Endothelial cell of umbilical vein (primary cell): Measurements from ENCODE around the gene MT2A. TPM values are rescaled to one million over a fixed set of nuclear protein-coding genes. Genes with fewer than 3 reads are reported as not detected.

Source experiments
- Bru-seq: library from RNA; stranded (reverse); fragments of 400-500 nt; gene quantifications from one replicate; lab custom pipeline; 2021; lab: Mats Ljungman, UMichigan
- BruChase-seq, 2 experiments: library from RNA; stranded (reverse); fragments of 400-500 nt; gene quantifications; one replicate each; lab custom pipeline; 2021; lab: Mats Ljungman, UMichigan
- BruUV-seq: library from RNA; stranded (reverse); fragments of 400-500 nt; replicated peaks from 2 replicates; lab custom pipeline; 2021; lab: Mats Ljungman, UMichigan
- CTCF ChIA-PET: fragments of 300-600, 350-600 bp; sonication (Branson Sonifier 250); formaldehyde crosslinking; loops from one replicate; lab custom pipeline; 2021; ENCODE audit warnings: antibody characterized with exemption, inconsistent platforms; lab: Charles Lee
- POLR2A ChIA-PET: fragments of 300-600, 350-600 bp; sonication (Branson Sonifier 250); formaldehyde crosslinking; loops from one replicate; lab custom pipeline; 2021; ENCODE audit warnings: antibody characterized with exemption, inconsistent platforms; lab: Charles Lee
- DNase-seq: peaks from one replicate; pipeline ENCODE4 v3.0.0-alpha.2; 2011; ENCODE audit warnings: low read depth, low spot score
- FAIRE-seq: peaks from 2 replicates; lab custom pipeline; 2011; peaks lifted over from hg19 to GRCh38; lab: Jason Lieb, UNC
- H2AFZ ChIP-seq: 2 replicates; pipeline ENCODE4 v1.6.0; 2012; ENCODE audit warnings: low read depth, low read length, control low read depth, inconsistent platforms
- H3K27ac ChIP-seq: 2 replicates; pipeline ENCODE4 v1.5.1; 2011; ENCODE audit warnings: low read depth, mild to moderate bottlenecking, control low read depth, low read length, moderate library complexity; ENCODE audit not compliant: insufficient read depth
- H3K27me3 ChIP-seq, 2 experiments: 2 replicates each; pipeline versions ENCODE4 v1.6.0 to v1.6.1; 2011; ENCODE audit warnings: low read length in 2 of 2, mixed read lengths in 1 of 2; ENCODE audit not compliant: control insufficient read depth in 2 of 2, insufficient read depth in 2 of 2
- H3K36me3 ChIP-seq, 2 experiments: 2 replicates in 1 of 2; 3 replicates in 1 of 2; pipeline ENCODE4 v1.5.1; 2011; ENCODE audit warnings: low read length in 2 of 2, mild to moderate bottlenecking in 1 of 2, moderate library complexity in 1 of 2; ENCODE audit not compliant: control insufficient read depth in 2 of 2, insufficient read depth in 2 of 2; ENCODE audit errors: extremely low read depth in 1 of 2
- H3K4me1 ChIP-seq: 3 replicates; pipeline ENCODE4 v1.5.1; 2011; ENCODE audit warnings: mild to moderate bottlenecking, low read length; ENCODE audit not compliant: control insufficient read depth, insufficient read depth; ENCODE audit errors: extremely low read depth
- H3K4me2 ChIP-seq: 2 replicates; pipeline ENCODE4 v1.6.1; 2011; ENCODE audit warnings: low read length, control low read depth, mixed read lengths; ENCODE audit not compliant: insufficient read depth
- H3K4me3 ChIP-seq, 3 experiments: fragments of 200-600 bp in 1 of 3; sonication (generic), shearing (Covaris generic) in 1 of 3; replicated peaks in 1 of 3; 2 replicates each; pipeline ENCODE4 v1.5.1; 2011 to 2016; ENCODE audit warnings: control low read depth in 3 of 3, low read length in 3 of 3, mild to moderate bottlenecking in 2 of 3, inconsistent platforms in 1 of 3, low read depth in 1 of 3, moderate library complexity in 1 of 3; ENCODE audit not compliant: insufficient read depth in 1 of 3
- H3K79me2 ChIP-seq: 2 replicates; pipeline ENCODE4 v1.6.0; 2012; ENCODE audit warnings: low read length, inconsistent platforms; ENCODE audit not compliant: control insufficient read depth, insufficient read depth
- H3K9ac ChIP-seq: replicated peaks from 2 replicates; pipeline ENCODE3; 2011; ENCODE audit warnings: low read length, control low read depth; ENCODE audit not compliant: insufficient read depth; ENCODE audit errors: extremely low read depth
- H3K9me1 ChIP-seq: replicated peaks from 3 replicates; pipeline ENCODE4 v1.6.0; 2011; ENCODE audit warnings: mild to moderate bottlenecking, low read length; ENCODE audit not compliant: control insufficient read depth, insufficient read depth; ENCODE audit errors: extremely low read depth
- H3K9me3 ChIP-seq: replicated peaks from 2 replicates; pipeline ENCODE4 v1.5.1; 2012; ENCODE audit warnings: low read length, inconsistent platforms; ENCODE audit not compliant: control insufficient read depth, insufficient read depth
- H4K20me1 ChIP-seq: replicated peaks from 2 replicates; pipeline ENCODE3; 2011; ENCODE audit warnings: mild to moderate bottlenecking, low read length; ENCODE audit not compliant: control insufficient read depth, insufficient read depth; ENCODE audit errors: extremely low read depth
- CTCF ChIP-seq, 2 donors: IDR thresholded peaks; 1 replicate in 1 of 2; 2 replicates in 1 of 2; pipeline ENCODE4 v1.5.1; 2011; ENCODE audit warnings: low read length in 2 of 2, mild to moderate bottlenecking in 2 of 2, moderate library complexity in 2 of 2, control low read depth in 1 of 2, inconsistent platforms in 1 of 2, low read depth in 1 of 2; ENCODE audit not compliant: insufficient read depth in 1 of 2; ENCODE audit errors: extremely low read depth in 1 of 2
- EZH2 ChIP-seq: IDR thresholded peaks from 2 replicates; pipeline ENCODE4 v1.6.1; 2012; ENCODE audit warnings: borderline replicate concordance, low read depth, mild to moderate bottlenecking, moderate library complexity, low read length, inconsistent platforms; ENCODE audit not compliant: severe bottlenecking
- FOS ChIP-seq: IDR thresholded peaks from 2 replicates; pipeline ENCODE4 v1.6.1; 2011; ENCODE audit warnings: mild to moderate bottlenecking, low read length, moderate library complexity, borderline replicate concordance; ENCODE audit not compliant: insufficient read depth
- GATA2 ChIP-seq: IDR thresholded peaks from 2 replicates; pipeline ENCODE4 v1.7.0; 2011; ENCODE audit warnings: low read depth, mild to moderate bottlenecking, moderate library complexity, mixed read lengths, low read length; ENCODE audit not compliant: insufficient read length, insufficient read depth
- JUN ChIP-seq: IDR thresholded peaks from 2 replicates; pipeline ENCODE4 v1.6.1; 2011; ENCODE audit warnings: borderline replicate concordance, low read depth; ENCODE audit not compliant: insufficient read length, insufficient read depth
- MAX ChIP-seq: IDR thresholded peaks from 2 replicates; pipeline ENCODE4 v1.6.1; 2011; ENCODE audit not compliant: insufficient read depth, insufficient read length
- MYC ChIP-seq: IDR thresholded peaks from one replicate; pipeline ENCODE4 v1.6.1; 2011; ENCODE audit warnings: mild to moderate bottlenecking, low read depth, low read length
- POLR2A ChIP-seq: IDR thresholded peaks from 2 replicates; pipeline ENCODE4 v1.6.1; 2012; ENCODE audit warnings: low read depth, mild to moderate bottlenecking, control low read depth, low read length
- POLR2AphosphoS5 ChIP-seq: IDR thresholded peaks from 2 replicates; pipeline ENCODE4 v1.6.1; 2012; ENCODE audit warnings: low read depth, mild to moderate bottlenecking, control low read depth, low read length, moderate library complexity; ENCODE audit not compliant: insufficient read depth
- dilution Hi-C: fragments of 300-500 bp; cut with MboI; formaldehyde crosslinking; loops from one replicate; pipeline ENCODE4 v1.15.0; 2019; ENCODE audit warnings: low sequenced_read_pairs; ENCODE audit not compliant: extremely low pct_ligation_motif_present
- intact Hi-C: fragments of 100-400 bp; cut with micrococcal nuclease; formaldehyde crosslinking; loops from one replicate; pipeline ENCODE4 v1.10.0; 2022
- long read RNA-seq: library from polyadenylated mRNA; stranded (forward); transcript quantifications from one replicate; pipeline ENCODE4 v2.0.0, GENCODE V29; 2021
- polyA minus RNA-seq, 3 experiments: library from RNA; depleted of rRNA, polyadenylated mRNA; stranded (reverse); fragments of >200 nt; gene quantifications; 1 replicate in 1 of 3; 2 replicates in 2 of 3; pipeline ENCODE4 v1.2.3, GENCODE V29; 2011
- polyA plus RNA-seq, 4 experiments: library from polyadenylated mRNA; depleted of rRNA in 3 of 4; stranded (reverse) in 3 of 4; unstranded in 1 of 4; fragments of >200 nt; gene quantifications; 2 replicates each; pipeline versions ENCODE4 v1.2.1 to v1.2.3, GENCODE V29; 2011 to 2012; ENCODE audit warnings: missing spikeins in 1 of 4
- total RNA-seq: library from RNA; stranded (reverse); gene quantifications from 2 replicates; pipeline ENCODE4 v1.2.3, GENCODE V29; 2021

Gene MT2A
- total RNA-seq = 1,337 and 1,517 TPM in 2 replicates
- polyA plus RNA-seq = 260 and 276 TPM in 2 replicates
- 433 and 536 TPM in 2 replicates for polyA plus RNA-seq (2011; cell fraction: cytosol; rRNA removed)
- 161 and 174 TPM in 2 replicates for polyA plus RNA-seq (2011; cell fraction: nucleus; rRNA removed)
- polyA plus RNA-seq (2012) = 4,187 and 5,829 TPM in 2 replicates
- 94.1 and 153 TPM in 2 replicates for polyA minus RNA-seq
- polyA minus RNA-seq (2011; cell fraction: cytosol; rRNA and poly(A)+ RNA removed) = 123 TPM
- 54.8 and 79.2 TPM in 2 replicates for polyA minus RNA-seq (2011; cell fraction: nucleus; rRNA and poly(A)+ RNA removed)
- Bru-seq, nascent RNA = percentile 99 among the genes with signal in this experiment
- BruChase-seq, experiment 1, labeled RNA remaining after a 6-hour chase = percentile 99 among the genes with signal in this experiment
- BruChase-seq, experiment 2, labeled RNA remaining after a 2-hour chase = percentile 91 among the genes with signal in this experiment
- long read RNA-seq, transcript MT2A-203 (1 exons, 903 nt) = minor isoform, 76 of 3,419 reads
- long read RNA-seq, transcript MT2A-201 (3 exons, 786 nt) = major isoform, 3,302 of 3,419 reads
- long read RNA-seq, transcript MT2A-204 (2 exons, 688 nt) = minor isoform, 13 of 3,419 reads
- long read RNA-seq, transcript MT2A-205 (3 exons, 416 nt) = minor isoform, 9 of 3,419 reads
- long read RNA-seq, partial matches to known transcripts = 0 of 3,419 reads
- long read RNA-seq, other reads (novel, unspliced or antisense) = 19 of 3,419 reads

GRCh38 chr16:56608043-56608875 is at the start of gene MT2A:
Gene MT2A, plus strand, starts transcription at chr16:56608584. Its CDS starts 72 bp downstream, at chr16:56608656.
- Histone ChIP-seq H3K4me1 (peaks cover 61% of the 10 kb centered on the region), H3K4me2 (peak within 1 kb of the TSS; percentile 87), H3K79me2 (peaks cover 21% of the 10 kb centered on the region), H3K9ac (peak within 1 kb of the TSS; percentile 95), H3K36me3 (no peaks in the 10 kb centered on the region), H3K9me1 (no peaks in the 10 kb centered on the region), H3K27me3 (no peaks in the 10 kb centered on the region), H3K9me3 (no peaks in the 10 kb centered on the region), H3K27ac (peak within 1 kb of the TSS; percentile 99), H4K20me1 (no peaks in the 10 kb centered on the region), H3K4me3 (peak within 1 kb of the TSS; percentile 50 to 93 (median 83)), H2AFZ (no peak within 1 kb of the TSS)
- TF ChIP-seq JUN = no peak
- TF ChIP-seq CTCF (IDR thresholded peaks at IDR 0.05; ENCODE audit: extremely low read depth in 1 of 2, insufficient read depth in 1 of 2, low read depth in 1 of 2, low read length in 2 of 2) = no peak
- no peak for TF ChIP-seq EZH2
- TF ChIP-seq GATA2 = no peak
- TF ChIP-seq POLR2AphosphoS5 = peak; percentile 100
- TF ChIP-seq POLR2A = peak; percentile 99
- TF ChIP-seq FOS = peak; percentile 91
- peak; percentile 39 for TF ChIP-seq MAX
- TF ChIP-seq MYC = peak; percentile 7
- dilution Hi-C loops = no loop called here
- POLR2A ChIA-PET = interaction anchor here (0.6 to 4.5 kb wide), 3 partner anchors 9 to 245 kb away, joined by 4 to 51 read pairs (median 8); partner anchors contain the start of gene MT1E
- TSS peak; percentile 46 for BruUV-seq
- intact Hi-C loops = no loop called here
- CTCF ChIA-PET = interaction anchor here (0.6 to 1.5 kb wide), 7 partner anchors 8 to 94 kb away, joined by 3 to 8 read pairs (median 3); partner anchors contain the start of gene MT1E
- FAIRE-seq (peak; percentile 82), DNase-seq (peak; percentile 96)
